ENCODE results near the gene JCAD. TPM values are rescaled to one million over a fixed set of nuclear protein-coding genes. Genes with fewer than 3 reads are reported as not detected.

Gene JCAD
- total RNA-seq, 1 experiment from 2014 or later = 40.7 TPM

GRCh38 chr10:30050411-30050810, 9.0 kb downstream of the JCAD start:
- DNase-seq (ENCODE audit: low read depth, low spot score) (no peak), ATAC-seq (no peak)
- Histone ChIP-seq H3K4me3 (ENCODE audit: low read depth in 2 of 2, low read length in 2 of 2) (no peak overlapping the region), H3K4me1 (ENCODE audit: control insufficient read depth, insufficient read depth, low read length) (peaks cover 40% of the 10 kb centered on the region), H3K27ac (ENCODE audit: low read length) (no peak overlapping the region), H3K36me3 (ENCODE audit: control insufficient read depth, insufficient read depth, low read length) (no peaks in the 10 kb centered on the region; the same call in 1 of the 2 replicates), H3K27me3 (ENCODE audit: control insufficient read depth, insufficient read depth, low read length) (no peaks in the 10 kb centered on the region), H3K9me3 (ENCODE audit: control insufficient read depth, insufficient read depth, low read depth, low read length) (no peaks in the 10 kb centered on the region)
- TF ChIP-seq CTCF (IDR thresholded peaks at IDR 0.05) (no peak), TCF7L2 (IDR thresholded peaks at IDR 0.05; ENCODE audit: low read depth, low read length) (no peak), SIN3A (IDR thresholded peaks at IDR 0.05; ENCODE audit: borderline replicate concordance, insufficient read depth, low read depth, low read length) (no peak)
- intact Hi-C loops (cut with micrococcal nuclease; ENCODE audit: unreplicated experiment) = loop anchor here (10.0 kb wide), 1 partner anchor 134 kb away; no protein-coding TSS in a partner anchor
- BruUV-seq (replicated peaks) = no TSS peak
- POLR2A ChIA-PET = no interaction called here
- in situ Hi-C loops (cut with HindIII; ENCODE audit: low pct_unique_long_range_greater_than_20kb, low sequenced_read_pairs) = no loop called here
- CTCF ChIA-PET = no interaction called here

- H3K4me1 ChIP-seq (ENCODE audit: control insufficient read depth, insufficient read depth, low read length) = peaks cover 35% of the 10 kb centered on the region
- ChIA-PET CTCF (interaction anchor here (1.2 kb wide), 1 partner anchor 44 kb away, joined by 3 read pairs; no protein-coding TSS in a partner anchor), POLR2A (no interaction called here)
- H3K27me3 ChIP-seq (ENCODE audit: control insufficient read depth, insufficient read depth, low read length) = no peaks in the 10 kb centered on the region
- no TSS peak for BruUV-seq (replicated peaks)
- TF ChIP-seq SIN3A (IDR thresholded peaks at IDR 0.05; ENCODE audit: borderline replicate concordance, insufficient read depth, low read depth, low read length) (no peak), REST (IDR thresholded peaks at IDR 0.05; ENCODE audit: insufficient read depth in 1 of 2, low read depth in 2 of 2, low read length in 1 of 2) (no peak), POLR2AphosphoS5 (IDR thresholded peaks at IDR 0.05; ENCODE audit: low read depth, low read length) (no peak), TCF7L2 (IDR thresholded peaks at IDR 0.05; ENCODE audit: low read depth, low read length) (no peak), CTCF (IDR thresholded peaks at IDR 0.05) (no peak)
- H3K27ac ChIP-seq (ENCODE audit: low read length) = no peak overlapping the region
- H3K36me3 ChIP-seq (ENCODE audit: control insufficient read depth, insufficient read depth, low read length) = no peaks in the 10 kb centered on the region; the same call in 1 of the 2 replicates
- no peak overlapping the region for H3K4me3 ChIP-seq (ENCODE audit: low read depth in 2 of 2, low read length in 2 of 2)
- in situ Hi-C loops (cut with HindIII; ENCODE audit: low pct_unique_long_range_greater_than_20kb, low sequenced_read_pairs) (no loop called here), intact Hi-C loops (cut with micrococcal nuclease; ENCODE audit: unreplicated experiment) (no loop called here)
- no peaks in the 10 kb centered on the region for H3K9me3 ChIP-seq (ENCODE audit: control insufficient read depth, insufficient read depth, low read depth, low read length)
- ATAC-seq (no peak), DNase-seq (ENCODE audit: low read depth, low spot score) (no peak)
Observed at GRCh38 chr10:30048768-30049517, 10.4 kb downstream of the JCAD start.

Measured in Panc1 (cell line).